LoVo (cell line): ENCODE data around the gene CAMTA1.
A peak's percentile ranks its signal among the peaks of the same experiment; 100 is the strongest.

Source experiments
- DNase-seq: peaks from one replicate; pipeline ENCODE4 v3.0.0-alpha.2; 2016; ENCODE audit warnings: low spot score

Gene CAMTA1

DNA sequence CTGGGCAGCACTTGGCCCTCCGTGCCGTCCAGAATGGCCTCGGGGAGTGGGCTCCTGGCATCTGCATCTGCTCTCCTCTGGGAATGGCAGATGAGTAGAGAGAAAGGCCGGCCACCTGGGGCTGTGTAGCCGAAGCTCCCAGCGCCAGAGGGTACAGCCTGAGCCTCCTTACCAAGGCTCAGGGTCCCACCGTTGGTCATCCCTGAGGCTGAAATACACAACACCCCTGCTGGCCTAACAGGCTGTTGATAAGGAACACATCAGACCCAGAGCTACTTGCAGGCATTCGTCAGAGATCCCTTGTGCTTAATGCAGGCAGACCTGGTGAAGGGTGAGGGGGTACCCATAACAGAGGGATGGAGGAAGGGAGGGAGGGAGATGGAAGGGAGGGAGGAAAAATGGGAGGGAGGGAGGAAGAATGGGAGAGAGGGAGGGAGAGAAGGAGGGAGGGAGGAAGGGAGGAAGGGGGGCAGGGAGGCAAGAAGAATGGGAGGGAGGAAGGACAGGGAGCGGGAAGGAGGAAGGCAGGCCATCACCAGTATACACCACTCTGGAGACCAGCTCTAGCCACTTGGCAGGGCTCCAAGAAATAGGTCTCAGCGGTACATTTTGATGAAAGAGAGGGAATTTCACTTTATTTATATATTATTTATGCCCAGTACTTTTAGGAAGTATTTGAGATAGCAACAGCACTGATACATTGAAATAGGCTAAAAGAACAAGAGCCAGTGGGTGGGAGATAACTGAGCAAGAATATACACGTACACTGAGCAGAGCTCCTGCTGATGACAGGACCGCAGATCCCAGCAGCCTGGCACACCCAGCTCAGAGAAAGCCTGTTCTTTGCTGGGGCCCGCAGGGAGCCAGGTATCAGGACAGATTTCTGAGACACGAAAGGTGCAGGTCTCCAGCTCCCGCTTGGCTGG lies 670.8 kb downstream of the CAMTA1 start:
- DNase-seq: no peak

- DNase-seq: no peak
Observed at GRCh38 chr1:7456722-7457082, 671.4 kb downstream of the CAMTA1 start.

DNA sequence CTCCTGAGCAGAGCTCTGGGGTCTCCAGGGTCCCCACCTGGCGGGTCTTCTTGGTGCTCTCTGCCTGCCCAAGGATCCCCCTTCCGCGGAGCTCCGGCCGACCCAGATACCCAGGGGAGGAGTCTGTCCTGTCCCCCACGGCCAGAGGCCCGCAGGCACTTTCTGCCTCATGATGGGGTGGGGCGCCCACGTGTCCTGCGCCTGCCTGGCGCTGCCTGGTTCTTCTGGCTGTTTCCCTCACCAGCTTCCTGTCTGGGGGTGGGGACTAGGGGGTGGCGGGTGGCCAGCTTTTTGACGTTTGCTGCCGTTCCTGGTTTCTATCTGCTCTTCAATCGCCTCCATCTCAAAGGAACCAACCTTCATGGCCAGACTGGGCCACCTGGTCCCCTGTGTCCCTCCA lies 672.6 kb downstream of the CAMTA1 start:
- no peak for DNase-seq

DNA sequence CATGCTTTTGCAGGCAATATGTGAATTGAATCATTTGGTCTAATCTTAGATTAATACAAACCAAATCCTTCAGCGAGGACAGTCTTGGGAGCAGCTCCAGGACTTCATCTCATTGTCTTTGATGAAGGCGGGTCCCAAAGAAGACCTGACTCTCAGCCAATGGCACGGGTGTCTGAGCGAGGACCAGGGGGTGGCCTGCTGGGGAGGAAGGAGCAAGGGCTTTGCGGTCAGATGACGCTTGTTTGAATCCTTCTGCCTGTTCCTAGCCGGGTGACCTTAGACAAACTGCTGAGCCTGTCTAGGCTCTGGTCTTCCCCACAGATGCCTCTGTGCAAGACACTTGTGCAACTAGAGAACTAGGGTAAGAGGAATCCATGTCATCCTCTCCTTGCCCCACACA lies 673.7 kb downstream of the CAMTA1 start:
- no peak for DNase-seq

DNA sequence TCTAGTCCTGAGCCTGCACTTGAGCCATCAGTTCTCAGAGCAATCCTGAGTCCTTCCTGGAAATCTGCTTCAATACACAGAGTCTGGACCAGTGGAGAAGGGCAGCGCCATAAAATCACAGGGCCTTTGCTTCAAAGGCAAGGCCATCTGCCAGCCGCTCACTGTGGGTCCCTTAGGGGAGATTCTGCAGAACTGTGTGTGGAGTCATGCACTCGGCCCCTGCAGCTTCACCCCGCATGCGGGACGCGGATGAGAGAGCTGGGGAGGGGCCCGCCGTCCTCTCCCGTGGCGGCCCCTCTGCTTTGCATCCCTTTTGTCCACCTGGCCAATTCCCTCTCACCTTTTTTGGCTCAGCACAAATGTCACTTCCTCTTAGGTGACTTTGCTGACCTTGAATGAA lies 674.7 kb downstream of the CAMTA1 start:
- no peak for DNase-seq

GRCh38 chr1:7460807-7461206 lies 675.6 kb downstream of the CAMTA1 start:
- no peak for DNase-seq

- DNase-seq: no peak
Observed at GRCh38 chr1:7462617-7463016, 677.4 kb downstream of the CAMTA1 start.

DNA sequence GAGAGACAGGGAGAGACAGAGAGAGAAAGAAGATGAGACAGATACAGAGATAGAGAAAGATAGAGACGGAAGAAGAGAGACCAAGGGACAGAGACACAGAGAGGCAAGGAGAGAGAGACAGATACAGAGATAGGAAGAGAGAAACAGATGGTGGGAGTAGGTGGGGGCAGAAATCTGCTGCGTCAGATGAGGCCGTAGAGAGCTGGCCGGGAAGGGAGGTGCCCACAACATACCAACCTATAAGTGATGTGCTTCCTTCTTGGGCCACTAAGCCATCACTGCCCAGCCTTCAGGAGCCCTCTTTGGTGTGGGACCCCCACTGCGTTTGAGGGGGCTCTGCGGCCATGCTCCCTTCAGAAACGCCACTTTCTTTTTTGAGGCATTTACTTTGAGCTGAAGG lies 678.3 kb downstream of the CAMTA1 start:
- DNase-seq: no peak

GRCh38 chr1:7464736-7465135 lies 679.5 kb downstream of the CAMTA1 start:
- DNase-seq: no peak

DNA sequence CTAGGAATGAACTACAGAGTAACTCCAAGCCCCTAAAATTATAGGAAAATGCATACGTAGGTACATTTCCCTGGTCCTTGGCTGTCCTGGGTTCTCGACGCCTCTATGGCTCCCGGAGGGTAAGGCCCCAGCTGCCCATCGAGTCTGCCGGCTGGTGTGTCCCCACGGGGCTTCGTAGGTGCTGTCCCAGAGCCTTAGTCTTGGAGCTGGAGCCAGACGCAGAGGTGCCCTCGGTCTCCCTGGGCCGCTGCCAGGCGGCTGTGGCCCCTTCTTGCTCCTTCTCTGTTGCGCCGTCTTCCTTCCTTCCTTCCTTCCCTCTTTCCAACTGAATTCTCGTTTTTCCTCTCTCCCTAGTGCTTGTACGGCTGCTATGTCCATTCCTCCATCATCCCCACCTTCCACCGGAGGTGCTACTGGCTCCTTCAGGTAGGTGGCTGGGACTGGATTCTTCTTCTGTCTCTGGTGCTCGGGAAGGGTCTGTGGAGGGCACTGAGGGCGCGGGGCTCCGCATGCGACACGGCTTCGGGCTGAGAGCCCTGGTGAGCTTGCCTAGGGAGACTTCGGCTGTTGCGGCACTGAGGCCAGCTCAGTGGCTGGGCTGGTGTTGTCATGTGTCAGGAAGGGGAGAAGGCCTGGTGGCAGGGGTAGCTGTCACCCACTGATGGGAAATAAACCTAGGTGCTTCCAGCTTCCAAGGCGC lies 682.4 kb downstream of the CAMTA1 start:
- no peak for DNase-seq

GRCh38 chr1:7468248-7468647 lies 683.0 kb downstream of the CAMTA1 start:
- no peak for DNase-seq

GRCh38 chr1:7469255-7469938 lies 684.1 kb downstream of the CAMTA1 start:
- peak; percentile 16 for DNase-seq

DNA sequence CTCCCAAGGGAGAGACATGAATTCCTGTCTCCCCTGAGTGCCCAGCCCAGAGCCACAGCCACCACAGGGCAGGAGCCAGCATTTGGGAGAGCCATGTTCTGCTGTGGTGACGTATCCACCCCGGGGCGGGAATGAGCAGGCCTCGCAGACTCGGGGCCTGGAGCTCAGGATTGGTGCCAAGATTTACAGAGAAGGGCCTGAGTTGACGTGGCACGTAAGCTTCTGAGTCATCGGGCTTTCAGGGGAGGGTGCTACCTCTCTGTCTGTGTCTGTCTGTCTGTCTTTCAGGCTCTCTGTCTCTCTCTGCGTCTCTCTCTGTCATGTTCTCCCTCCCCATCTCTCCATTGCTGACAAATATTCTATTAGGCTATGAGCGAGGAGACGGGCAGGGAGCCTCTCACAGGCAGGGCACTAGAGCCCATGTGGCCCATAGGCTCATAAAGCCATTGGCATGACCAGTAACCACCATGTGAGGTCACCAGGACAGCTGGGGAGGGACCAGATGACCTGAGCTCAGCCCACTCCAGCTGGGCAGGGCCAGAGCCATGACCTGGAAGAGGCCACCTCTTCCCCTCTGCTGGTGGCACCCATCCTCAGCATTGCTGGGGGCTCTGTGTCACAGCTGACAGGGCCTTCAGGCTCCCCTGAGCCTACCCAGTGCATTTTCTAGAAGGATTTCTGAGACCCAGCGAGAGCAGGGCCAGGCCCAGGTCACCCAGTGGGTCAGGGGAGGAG lies 685.8 kb downstream of the CAMTA1 start:
- peak; percentile 76 for DNase-seq

GRCh38 chr1:7471836-7472235 lies 686.6 kb downstream of the CAMTA1 start:
- DNase-seq: no peak

DNA sequence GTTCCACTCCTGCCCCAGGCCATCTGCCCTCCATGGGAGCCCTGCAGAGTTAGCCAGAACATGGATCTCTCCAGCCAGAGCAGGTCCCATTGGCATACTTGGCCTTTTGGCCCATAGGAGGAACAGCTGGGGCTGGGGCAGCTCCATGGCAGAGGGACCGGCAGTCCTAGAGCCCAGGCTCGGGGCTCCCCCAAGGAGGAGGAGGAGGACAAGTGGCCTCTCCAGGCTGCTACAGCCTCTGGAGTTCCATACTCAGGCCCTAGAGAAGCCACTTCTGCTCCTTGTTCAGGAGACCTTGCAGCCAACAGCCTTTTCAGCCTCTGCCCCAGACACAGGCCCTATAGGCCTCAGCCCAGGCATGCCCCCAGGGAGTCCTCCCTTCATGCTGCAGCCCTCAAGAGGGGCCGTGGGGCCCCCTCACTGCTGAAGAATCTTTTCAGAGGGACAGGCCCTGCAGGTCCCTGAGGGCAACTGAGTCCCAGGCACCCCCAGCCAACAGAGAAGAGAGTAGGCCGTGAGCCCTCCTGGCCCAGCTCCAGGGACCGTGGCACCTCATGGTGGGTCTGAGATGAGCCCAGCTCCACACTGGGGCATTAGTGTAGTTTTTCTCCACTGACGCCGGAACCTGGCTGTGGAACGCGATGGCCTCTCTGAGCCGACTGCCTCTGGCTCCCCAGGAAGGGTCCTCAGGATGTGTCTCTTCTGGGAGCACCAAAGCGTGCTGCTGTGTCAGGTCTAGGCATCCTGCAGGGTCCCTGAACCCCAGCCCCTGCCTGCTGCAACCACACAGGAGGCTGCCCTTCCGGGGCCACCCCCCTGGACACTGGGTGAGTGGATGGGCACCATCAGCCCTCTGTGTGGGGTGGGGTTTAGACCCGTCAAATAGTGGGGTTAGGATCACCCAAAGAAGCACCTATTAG lies 688.2 kb downstream of the CAMTA1 start:
- no peak for DNase-seq

DNA sequence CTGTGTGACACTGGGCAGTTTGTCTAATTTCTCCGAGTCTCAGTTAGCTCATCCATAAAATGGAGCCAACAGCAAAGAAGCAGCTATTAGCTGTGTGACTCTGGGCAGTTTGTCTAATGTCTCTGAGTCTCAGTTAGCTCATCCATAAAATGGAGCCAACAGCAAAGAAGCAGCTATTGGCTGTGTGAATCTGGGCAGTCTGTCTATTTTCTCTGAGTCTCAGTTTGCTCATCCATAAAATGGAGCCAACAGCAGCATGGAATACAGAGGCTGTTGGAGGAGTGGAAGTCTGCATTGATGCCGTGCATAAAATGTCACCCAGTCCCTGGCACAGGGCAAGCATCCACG lies 688.9 kb downstream of the CAMTA1 start:
- no peak for DNase-seq

DNA sequence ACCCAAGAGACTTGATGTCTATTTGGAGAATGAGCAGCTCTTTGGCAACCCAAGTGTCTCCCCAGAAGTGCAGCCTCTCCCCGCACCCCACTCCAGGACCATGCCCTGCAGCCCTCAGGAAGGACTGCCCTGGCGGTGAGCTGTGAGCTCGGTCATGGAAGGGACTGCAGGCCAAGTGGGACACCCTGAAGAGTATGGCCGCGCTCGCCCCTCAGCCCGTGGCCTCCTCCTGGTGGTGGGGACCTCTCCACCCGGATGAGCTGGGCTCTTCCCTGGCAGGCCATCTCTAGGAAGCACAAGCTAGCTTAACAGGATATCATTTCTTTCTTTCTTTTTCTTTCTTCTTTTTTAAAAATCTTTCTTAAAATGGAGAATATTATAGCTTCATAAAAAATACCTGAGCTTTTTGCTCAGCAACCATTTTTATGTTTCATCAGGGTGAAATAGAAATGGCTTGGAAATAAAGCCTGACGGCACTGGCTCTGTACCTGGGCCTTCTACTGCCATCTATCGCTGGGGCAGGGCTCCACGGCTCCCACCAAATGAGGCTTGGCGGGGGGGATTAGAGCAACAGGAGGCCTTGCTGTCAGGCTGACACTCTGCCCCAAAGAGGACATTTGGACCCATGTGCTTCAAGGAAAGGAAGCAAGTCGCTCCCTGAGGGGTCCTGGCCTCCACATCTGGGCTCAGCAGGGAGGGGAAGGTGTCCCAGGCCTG lies 689.7 kb downstream of the CAMTA1 start:
- no peak for DNase-seq

DNA sequence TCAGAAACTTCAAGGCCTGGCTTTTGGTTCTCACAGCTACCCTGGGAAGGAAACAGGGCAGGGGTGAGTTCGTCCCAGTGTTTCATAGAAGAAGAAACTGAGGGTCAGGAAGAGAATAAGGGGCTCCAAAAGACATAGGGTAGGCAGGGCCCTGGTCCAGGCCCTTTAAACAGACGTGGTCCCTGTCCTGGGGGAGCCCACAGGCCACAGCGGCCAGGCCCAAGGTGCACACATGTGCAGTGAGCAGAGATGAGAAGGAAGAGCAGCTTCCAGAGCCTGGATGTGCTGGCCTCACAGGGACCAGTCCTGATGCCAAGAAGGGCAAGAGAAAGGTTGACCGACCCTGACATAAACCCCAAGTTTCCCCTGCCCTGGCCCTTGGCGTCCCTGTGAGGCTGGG lies 690.4 kb downstream of the CAMTA1 start:
- no peak for DNase-seq

DNA sequence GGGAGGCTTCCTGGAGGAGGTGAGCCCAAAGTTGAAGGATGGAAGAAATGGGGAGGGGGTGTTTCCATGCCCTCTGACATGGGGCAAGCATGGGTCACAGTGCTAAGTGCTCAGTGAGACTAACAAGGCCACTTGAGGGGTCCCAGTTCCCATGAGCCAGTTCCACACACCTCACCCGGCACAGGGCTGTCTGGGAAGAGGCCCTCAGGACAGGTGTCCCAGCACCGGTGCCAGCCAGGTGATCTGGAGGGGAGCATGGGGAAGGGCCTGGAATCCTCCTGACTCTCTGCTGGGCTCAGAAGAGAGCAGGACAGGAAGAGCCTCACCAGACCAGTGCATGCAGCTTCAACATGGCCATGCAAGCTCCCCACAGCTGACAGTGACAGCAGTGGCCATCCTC lies 691.1 kb downstream of the CAMTA1 start:
- no peak for DNase-seq

DNA sequence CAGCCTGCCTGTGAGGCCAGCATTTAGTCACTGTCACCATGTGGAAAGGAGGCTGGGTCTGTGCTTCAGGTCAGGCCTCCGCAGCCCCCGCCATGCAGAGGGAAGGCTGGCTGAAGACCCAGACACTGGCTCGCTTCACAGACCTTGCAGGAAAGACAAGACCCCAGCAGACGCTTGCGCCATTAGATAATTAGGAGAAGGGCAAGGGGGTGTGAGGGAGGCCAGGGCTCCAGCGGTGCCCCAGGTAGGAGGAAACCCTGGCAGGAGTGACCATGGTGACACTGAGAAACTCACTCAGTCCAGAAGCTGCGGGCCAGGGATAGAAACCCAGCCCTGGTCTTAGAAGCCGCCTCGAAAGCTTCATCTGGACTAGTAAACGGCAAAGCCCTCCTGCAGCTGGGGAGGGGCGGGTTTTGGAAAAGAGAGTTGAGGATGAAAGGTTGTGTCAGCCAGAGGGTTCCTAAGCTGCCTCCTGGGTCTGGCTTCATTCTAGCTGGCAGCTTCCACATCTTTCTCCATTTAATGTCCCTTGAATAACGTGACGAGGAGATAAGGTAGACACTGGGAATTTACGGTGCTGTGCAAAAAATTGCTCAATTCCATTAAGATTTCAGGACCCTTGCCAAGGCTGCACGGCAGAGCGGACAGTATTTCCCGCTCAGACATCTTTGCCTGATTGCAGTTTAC lies 691.8 kb downstream of the CAMTA1 start:
- DNase-seq: no peak
